HCT116 (cell line): ENCODE measurements around the gene KDM2B. TPM values are rescaled to one million over a fixed set of nuclear protein-coding genes. Genes with fewer than 3 reads are reported as not detected.

Experiments used
- ATAC-seq: fragments of 200-7000 bp; cut with Tn5 transposase; 2 replicates; pipeline ENCODE4 v1.9.1; 2020; ENCODE audit warnings: mild to moderate bottlenecking, moderate library complexity
- BruUV-seq: library from RNA; stranded (reverse); fragments of 400-500 nt; replicated peaks from 2 replicates; lab custom pipeline; 2021; lab: Mats Ljungman, UMichigan
- CTCF ChIA-PET: fragments of 300-600 bp; sonication (Branson Sonifier 250); formaldehyde crosslinking; loops from one replicate; lab custom pipeline; 2021; ENCODE audit warnings: antibody characterized with exemption; lab: Charles Lee
- POLR2A ChIA-PET: fragments of 300-600, 350-600 bp; sonication (Branson Sonifier 250); formaldehyde crosslinking; loops from one replicate; lab custom pipeline; 2021; ENCODE audit warnings: antibody characterized with exemption; lab: Charles Lee
- RAD21 ChIA-PET, 2 experiments: fragments of 300-600 bp; sonication (Branson Sonifier 250); formaldehyde crosslinking; loops; one replicate each; lab custom pipeline; 2023; ENCODE audit warnings: low total read pairs in 2 of 2; ENCODE audit not compliant: uncharacterized antibody in 2 of 2, unreplicated experiment in 2 of 2, low non-redundant PET in 1 of 2; lab: Charles Lee
- DNase-seq: peaks from one replicate; pipeline ENCODE4 v3.0.0-alpha.2; 2010; ENCODE audit warnings: low read depth, low spot score
- H2AFZ ChIP-seq: fragments of 200-600 bp; shearing (Covaris generic), sonication (generic); 2 replicates; pipeline ENCODE4 v1.6.1; 2017; ENCODE audit warnings: low read depth, mixed run types, mixed read lengths, antibody characterized with exemption, low read length; ENCODE audit not compliant: poor library complexity, severe bottlenecking
- H3K27ac ChIP-seq: 2 replicates; pipeline ENCODE4 v1.5.1; 2012; ENCODE audit warnings: low read depth, low read length
- H3K27me3 ChIP-seq: fragments of 200-600 bp; sonication (generic); 2 replicates; pipeline ENCODE4 v1.6.1; 2016; ENCODE audit warnings: mixed run types, low read length, mixed read lengths; ENCODE audit not compliant: insufficient read depth
- H3K36me3 ChIP-seq, 2 experiments: fragments of 200-500 bp in 1 of 2; fragments of 200-600 bp in 1 of 2; sonication (Bioruptor generic) in 1 of 2; sonication (generic) in 1 of 2; 2 replicates each; pipeline versions ENCODE4 v1.5.1 to v1.6.1; 2014 to 2016; ENCODE audit warnings: low read length in 2 of 2, inconsistent platforms in 1 of 2, mixed read lengths in 1 of 2, mixed run types in 1 of 2; ENCODE audit not compliant: insufficient read depth in 2 of 2, control insufficient read depth in 1 of 2
- H3K4me1 ChIP-seq, 2 experiments: fragments of 200-600 bp in 1 of 2; sonication (generic) in 1 of 2; 2 replicates each; pipeline versions ENCODE4 v1.5.1 to v1.6.1; 2012 to 2017; ENCODE audit warnings: low read length in 2 of 2, inconsistent platforms in 1 of 2, mild to moderate bottlenecking in 1 of 2, mixed read lengths in 1 of 2, mixed run types in 1 of 2, moderate library complexity in 1 of 2; ENCODE audit not compliant: insufficient read depth in 2 of 2, control insufficient read depth in 1 of 2
- H3K4me2 ChIP-seq: fragments of 200-600 bp; sonication (generic); 2 replicates; pipeline ENCODE4 v1.6.1; 2017; ENCODE audit warnings: mixed run types, low read length, mixed read lengths
- H3K4me3 ChIP-seq, 2 experiments: fragments of 200-600 bp in 1 of 2; sonication (generic) in 1 of 2; replicated peaks in 1 of 2; 2 replicates each; pipeline ENCODE4 v1.5.1; 2011 to 2016; ENCODE audit warnings: low read length in 2 of 2, control low read depth in 1 of 2, low read depth in 1 of 2, mild to moderate bottlenecking in 1 of 2, mixed read lengths in 1 of 2, mixed run types in 1 of 2
- H3K79me2 ChIP-seq: fragments of 200-600 bp; sonication (generic); 2 replicates; pipeline ENCODE4 v1.6.1; 2017; ENCODE audit warnings: mild to moderate bottlenecking, mixed run types, low read length, moderate library complexity, mixed read lengths; ENCODE audit not compliant: insufficient read depth
- H3K9ac ChIP-seq: fragments of 200-600 bp; sonication (generic); 2 replicates; pipeline ENCODE4 v1.6.1; 2016; ENCODE audit warnings: low read length, mixed read lengths
- H3K9me2 ChIP-seq: fragments of 200-600 bp; sonication (generic), shearing (Covaris generic); 2 replicates; pipeline ENCODE4 v1.6.1; 2017; ENCODE audit warnings: mixed run types, mild to moderate bottlenecking, moderate library complexity; ENCODE audit not compliant: insufficient read depth
- H3K9me3 ChIP-seq, 2 experiments: fragments of 200-500 bp in 1 of 2; fragments of 200-600 bp in 1 of 2; sonication (Bioruptor generic) in 1 of 2; sonication (generic) in 1 of 2; 2 replicates each; pipeline ENCODE4 v1.6.1; 2014 to 2017; ENCODE audit warnings: low read length in 2 of 2, mixed read lengths in 2 of 2, inconsistent platforms in 1 of 2, low read depth in 1 of 2, mild to moderate bottlenecking in 1 of 2, mixed run types in 1 of 2, moderate library complexity in 1 of 2; ENCODE audit not compliant: control insufficient read depth in 1 of 2, insufficient read depth in 1 of 2
- H4K20me1 ChIP-seq: fragments of 200-600 bp; sonication (generic), shearing (Covaris generic); 2 replicates; pipeline ENCODE4 v1.6.1; 2017; ENCODE audit warnings: mixed run types, mild to moderate bottlenecking, moderate library complexity; ENCODE audit not compliant: insufficient read depth
- CEBPB ChIP-seq: IDR thresholded peaks from 2 replicates; pipeline ENCODE4 v1.6.1; 2012; ENCODE audit warnings: low read depth
- CTCF ChIP-seq, 3 experiments: fragments of 200-600 bp in 1 of 3; sonication (generic) in 1 of 3; IDR thresholded peaks in 2 of 3; conservative IDR thresholded peaks in 1 of 3; 2 replicates each; pipeline ENCODE4 v1.5.1; 2012 to 2017; ENCODE audit warnings: low read depth in 2 of 3, low read length in 2 of 3, antibody characterized with exemption in 1 of 3, borderline replicate concordance in 1 of 3, control low read depth in 1 of 3, mild to moderate bottlenecking in 1 of 3, mixed read lengths in 1 of 3, mixed run types in 1 of 3, moderate library complexity in 1 of 3; ENCODE audit not compliant: insufficient read depth in 1 of 3
- EGR1 ChIP-seq: IDR thresholded peaks from 2 replicates; pipeline ENCODE4 v1.6.1; 2012; ENCODE audit warnings: low read depth
- FOSL1 ChIP-seq: IDR thresholded peaks from 2 replicates; pipeline ENCODE4 v1.6.1; 2012; ENCODE audit warnings: low read depth
- JUND ChIP-seq: IDR thresholded peaks from 2 replicates; pipeline ENCODE4 v1.6.1; 2012
- POLR2A ChIP-seq: IDR thresholded peaks from 2 replicates; pipeline ENCODE4 v1.7.0; 2011; ENCODE audit warnings: borderline replicate concordance; ENCODE audit not compliant: insufficient read depth, insufficient read length; ENCODE audit errors: extremely low read depth
- REST ChIP-seq: IDR thresholded peaks from 2 replicates; pipeline ENCODE4 v1.6.1; 2012; ENCODE audit warnings: low read depth
- SRF ChIP-seq: IDR thresholded peaks from 2 replicates; pipeline ENCODE4 v1.6.1; 2012; ENCODE audit warnings: low read depth
- TCF7L2 ChIP-seq: IDR thresholded peaks from 2 replicates; pipeline ENCODE4 v1.7.0; 2011; ENCODE audit warnings: borderline replicate concordance, inconsistent platforms; ENCODE audit not compliant: insufficient read depth, insufficient read length; ENCODE audit errors: extremely low read depth
- YY1 ChIP-seq: IDR thresholded peaks from 2 replicates; pipeline ENCODE4 v1.6.1; 2011; ENCODE audit warnings: low read length, low read depth, moderate library complexity, mild to moderate bottlenecking; ENCODE audit not compliant: insufficient replicate concordance; ENCODE audit errors: extremely low read depth
- ZFX ChIP-seq: fragments of 450-650 bp; IDR thresholded peaks from 2 replicates; pipeline ENCODE4 v1.6.1; 2017
- intact Hi-C: fragments of 100-400 bp; cut with micrococcal nuclease; formaldehyde crosslinking; loops from 2 replicates; pipeline ENCODE4 v1.10.0; 2022
- total RNA-seq: library from RNA; stranded (reverse); gene quantifications from one replicate; pipeline ENCODE4 v1.2.1, GENCODE V29; 2021; ENCODE audit not compliant: unreplicated experiment

KDM2B gene
- total RNA-seq, 1 experiment from 2014 or later: 36.7 TPM

- BruUV-seq: no TSS peak
- no peak overlapping the region for H3K4me2 ChIP-seq
- DNase-seq (no peak), ATAC-seq (no peak)
- H3K9me3 ChIP-seq: no peaks in the 10 kb centered on the region
- POLR2A ChIA-PET: interaction anchor here (0.7 kb wide), 1 partner anchor 367 kb away, joined by 3 read pairs; no protein-coding TSS in a partner anchor
- H4K20me1 ChIP-seq: no peaks in the 10 kb centered on the region
- H3K27ac ChIP-seq: no peak overlapping the region
- RAD21 ChIA-PET: interaction anchor here in 1 of 2 experiments (0.7 kb wide), 1 partner anchor 97 kb away, joined by 9 read pairs; no protein-coding TSS in a partner anchor
- H3K9ac ChIP-seq: no peak overlapping the region
- no peak overlapping the region for H3K4me3 ChIP-seq
- intact Hi-C loops: no loop called here
- peaks cover 0 to 10% of the 10 kb centered on the region in 2 experiments; a peak in 1 of 4 replicates for H3K4me1 ChIP-seq
- H3K27me3 ChIP-seq: no peaks in the 10 kb centered on the region
- H3K36me3 ChIP-seq: no peaks in the 10 kb centered on the region
- H2AFZ ChIP-seq: no peak overlapping the region
- no peak for TF ChIP-seq POLR2A
- TF ChIP-seq YY1: no peak
- no peak for TF ChIP-seq CTCF (IDR thresholded peaks at IDR 0.05 in 2 of 3, conservative IDR thresholded peaks at IDR 0.05 in 1 of 3; ENCODE audit: borderline replicate concordance in 1 of 3, insufficient read depth in 1 of 3, low read depth in 2 of 3, low read length in 2 of 3)
- H3K9me2 ChIP-seq: no peaks in the 10 kb centered on the region
- H3K79me2 ChIP-seq: no peaks in the 10 kb centered on the region
- CTCF ChIA-PET: interaction anchor here (0.9 kb wide), 1 partner anchor 10 kb away, joined by 3 read pairs; no protein-coding TSS in a partner anchor
These were observed 18.3 kb downstream of the KDM2B start for GRCh38 chr12:121562488-121562887.

- intact Hi-C loops: no loop called here
- Histone ChIP-seq H3K9me2 (no peaks in the 10 kb centered on the region), H3K4me3 (no peak overlapping the region), H2AFZ (no peak overlapping the region), H3K27me3 (no peaks in the 10 kb centered on the region), H3K79me2 (no peaks in the 10 kb centered on the region), H4K20me1 (no peaks in the 10 kb centered on the region), H3K4me1 (peaks cover 0 to 10% of the 10 kb centered on the region in 2 experiments; a peak in 1 of 4 replicates), H3K9me3 (no peaks in the 10 kb centered on the region), H3K27ac (no peak overlapping the region), H3K36me3 (no peaks in the 10 kb centered on the region), H3K9ac (no peak overlapping the region), H3K4me2 (no peak overlapping the region)
- ATAC-seq (no peak), DNase-seq (no peak)
- no TSS peak for BruUV-seq
- RAD21 ChIA-PET: no interaction called here
- POLR2A ChIA-PET: no interaction called here
- TF ChIP-seq SRF (no peak), EGR1 (no peak), CEBPB (no peak), REST (no peak), FOSL1 (no peak), JUND (no peak), ZFX (no peak), TCF7L2 (no peak)
- CTCF ChIA-PET: interaction anchor here (1.0 kb wide), 1 partner anchor 9 kb away, joined by 3 read pairs; no protein-coding TSS in a partner anchor
These were observed 19.8 kb downstream of the KDM2B start for GRCh38 chr12:121561009-121561395.
